Neural progenitor cell (in vitro differentiated cells): Measurements from ENCODE around the gene CHST13.

Source experiments
- CTCF ChIP-seq: fragments of 200-600 bp; sonication (generic); IDR thresholded peaks from 2 replicates; pipeline ENCODE4 v1.5.1; 2017; ENCODE audit warnings: antibody characterized with exemption, mild to moderate bottlenecking
- EZH2 ChIP-seq: fragments of 200-600 bp; sonication (generic); IDR thresholded peaks from 2 replicates; pipeline ENCODE4 v1.6.1; 2017; ENCODE audit warnings: antibody characterized with exemption, mild to moderate bottlenecking, moderate library complexity

DNA sequence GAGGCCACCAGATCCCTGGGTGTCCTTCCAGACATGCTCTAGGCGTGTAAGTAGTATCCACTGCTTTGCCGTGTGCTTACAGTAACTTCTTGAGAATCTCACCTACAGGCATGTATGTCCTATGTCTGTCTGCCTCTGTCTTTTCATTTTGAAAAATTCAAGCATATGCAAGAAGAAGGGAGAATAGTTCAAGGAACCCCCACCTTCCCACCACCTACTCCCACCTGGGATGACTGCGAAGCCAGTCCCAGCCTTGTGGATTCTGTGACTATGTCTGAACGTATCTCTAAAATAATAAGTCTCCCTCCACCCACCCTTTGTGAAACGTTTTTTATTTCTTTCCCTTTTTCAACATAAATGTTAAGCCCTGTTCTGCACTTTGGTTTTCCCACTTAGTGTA, 15.0 kb downstream of the CHST13 start:
- TF ChIP-seq CTCF = no peak
- TF ChIP-seq EZH2 = no peak
